Fibroblast of the aortic adventitia (primary cell): Measurements from ENCODE around the gene EGFR. TPM values are rescaled to one million over a fixed set of nuclear protein-coding genes. Genes with fewer than 3 reads are reported as not detected.

ENCODE experiments used
- DNase-seq: peaks from one replicate; pipeline ENCODE4 v3.0.0-alpha.2; 2010; ENCODE audit warnings: low read depth
- H3K4me3 ChIP-seq: 2 replicates; pipeline ENCODE4 v1.5.1; 2011; ENCODE audit warnings: low read depth, mild to moderate bottlenecking, control low read depth, low read length, moderate library complexity
- CTCF ChIP-seq: IDR thresholded peaks from 2 replicates; pipeline ENCODE4 v1.5.1; 2011; ENCODE audit warnings: mild to moderate bottlenecking, low read length, control low read depth, inconsistent platforms; ENCODE audit not compliant: insufficient read depth
- total RNA-seq: library from RNA; depleted of rRNA; stranded (reverse); fragments of >200 nt; gene quantifications from 2 replicates; pipeline ENCODE4 v1.2.3, GENCODE V29; 2012; ENCODE audit warnings: low replicate concordance

The EGFR gene
- total RNA-seq, 1 donor: 147 TPM

- TF ChIP-seq CTCF: no peak
- no peak overlapping the region for H3K4me3 ChIP-seq
- DNase-seq: no peak
These were observed 159.6 kb downstream of the EGFR start for GRCh38 chr7:55178292-55178862.

- DNase-seq: no peak
- H3K4me3 ChIP-seq: no peak overlapping the region
- TF ChIP-seq CTCF: no peak
These were observed 160.3 kb downstream of the EGFR start for GRCh38 chr7:55178863-55179773.

- DNase-seq: no peak
- TF ChIP-seq CTCF: no peak
- no peak overlapping the region for H3K4me3 ChIP-seq
These were observed 161.3 kb downstream of the EGFR start for GRCh38 chr7:55179931-55180682.

- no peak overlapping the region for H3K4me3 ChIP-seq
- no peak for TF ChIP-seq CTCF
- DNase-seq: no peak
These were observed 162.2 kb downstream of the EGFR start for GRCh38 chr7:55180963-55181542.

- DNase-seq: no peak
- no peak for TF ChIP-seq CTCF
- H3K4me3 ChIP-seq: no peak overlapping the region
These were observed 162.9 kb downstream of the EGFR start for GRCh38 chr7:55181762-55182161.

GRCh38 chr7:55183897-55184296 lies 165.1 kb downstream of the EGFR start:
- no peak overlapping the region for H3K4me3 ChIP-seq
- TF ChIP-seq CTCF: no peak
- no peak for DNase-seq
